Stimulated activated CD4-positive, alpha-beta T cell treated with anti-CD3 and anti-CD28 coated beads, Interleukin-4, amount 100 ng/mL, for 1 hour (primary cell): ENCODE results near the gene CTAGE9.

Source experiments
- DNase-seq: peaks from one replicate; pipeline ENCODE4 v3.0.0-alpha.2; 2020

The CTAGE9 gene

DNA sequence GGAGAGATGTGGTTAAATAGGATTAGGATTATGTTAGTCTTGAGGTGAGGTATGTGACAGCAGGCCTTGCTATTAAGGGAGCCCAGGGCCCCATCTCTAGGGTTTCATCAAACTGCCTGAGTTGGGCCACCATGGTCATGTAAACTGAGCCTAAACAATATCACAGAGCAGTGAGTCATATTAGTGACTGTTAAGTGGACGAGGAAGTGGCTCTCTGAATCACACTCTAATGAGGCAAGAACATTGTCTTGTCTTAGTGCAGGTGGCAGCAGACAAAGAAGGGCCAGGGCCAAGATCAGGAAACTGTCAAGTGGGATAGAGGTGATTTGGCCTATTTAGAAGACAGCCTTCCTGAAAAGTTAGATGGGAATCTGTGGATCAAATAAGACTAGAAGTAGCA is 50.6 kb downstream of the CTAGE9 start:
- DNase-seq: no peak
